GM23338 (cell line): ENCODE measurements around the gene RSU1. TPM values are rescaled to one million over a fixed set of nuclear protein-coding genes. Genes with fewer than 3 reads are reported as not detected.

Experiments used
- ATAC-seq: fragments of 200-7000 bp; cut with Tn5 transposase; 3 replicates; pipeline ENCODE4 v1.9.1; 2020
- DNase-seq: peaks from one replicate; pipeline ENCODE4 v3.0.0-alpha.2; 2015; ENCODE audit warnings: low spot score
- H2AFZ ChIP-seq: fragments of 200-600 bp; sonication (generic); 2 replicates; pipeline ENCODE4 v1.8.0; 2016; ENCODE audit warnings: antibody characterized with exemption, mild to moderate bottlenecking, moderate library complexity
- H3F3A ChIP-seq: fragments of 200-600 bp; sonication (generic); replicated peaks from 2 replicates; pipeline ENCODE4 v1.8.0; 2017; ENCODE audit warnings: antibody characterized with exemption, mixed run types, low read depth
- H3K27ac ChIP-seq: fragments of 200-600 bp; sonication (generic); 2 replicates; pipeline ENCODE4 v1.6.1; 2016; ENCODE audit warnings: low read depth
- H3K27me3 ChIP-seq: fragments of 200-600 bp; sonication (generic); 2 replicates; pipeline ENCODE4 v1.8.0; 2016; ENCODE audit warnings: mild to moderate bottlenecking, mixed run types, moderate library complexity; ENCODE audit not compliant: insufficient read depth
- H3K36me3 ChIP-seq: fragments of 200-600 bp; sonication (generic); 2 replicates; pipeline ENCODE4 v1.8.0; 2016; ENCODE audit warnings: mild to moderate bottlenecking; ENCODE audit not compliant: insufficient read depth
- H3K4me1 ChIP-seq: fragments of 200-600 bp; sonication (generic); 2 replicates; pipeline ENCODE4 v1.8.0; 2016; ENCODE audit warnings: mild to moderate bottlenecking, moderate library complexity; ENCODE audit not compliant: insufficient read depth
- H3K4me2 ChIP-seq: fragments of 200-600 bp; sonication (generic); 2 replicates; pipeline ENCODE4 v1.7.1; 2017; ENCODE audit warnings: mixed run types
- H3K4me3 ChIP-seq: fragments of 200-600 bp; sonication (generic); 2 replicates; pipeline ENCODE4 v1.6.1; 2016; ENCODE audit warnings: mixed run types
- H3K79me2 ChIP-seq: fragments of 200-600 bp; sonication (generic); replicated peaks from 2 replicates; pipeline ENCODE4 v1.8.0; 2017; ENCODE audit warnings: mild to moderate bottlenecking; ENCODE audit not compliant: insufficient read depth
- H3K9me2 ChIP-seq: fragments of 200-600 bp; sonication (generic); 2 replicates; pipeline ENCODE4 v1.8.0; 2017; ENCODE audit not compliant: insufficient read depth
- H4K20me1 ChIP-seq: fragments of 200-600 bp; sonication (generic); replicated peaks from 2 replicates; pipeline ENCODE4 v1.8.0; 2017; ENCODE audit warnings: mild to moderate bottlenecking; ENCODE audit not compliant: insufficient read depth
- H3K27ac Mint-ChIP-seq: 2 replicates; pipeline ENCODE4 v1.8.0; 2020; ENCODE audit warnings: inconsistent platforms, mild to moderate bottlenecking, moderate library complexity, mixed read lengths
- H3K27me3 Mint-ChIP-seq: 3 replicates; pipeline ENCODE4 v1.8.0; 2022; ENCODE audit warnings: low read depth, mild to moderate bottlenecking, moderate library complexity, mixed read lengths, inconsistent platforms; ENCODE audit not compliant: insufficient read depth, poor library complexity
- H3K36me3 Mint-ChIP-seq: 3 replicates; pipeline ENCODE4 v1.8.0; 2021; ENCODE audit warnings: low read depth, mild to moderate bottlenecking, inconsistent platforms, moderate library complexity, mixed read lengths
- H3K4me1 Mint-ChIP-seq: 3 replicates; pipeline ENCODE4 v1.8.0; 2020; ENCODE audit warnings: mild to moderate bottlenecking, inconsistent platforms, mixed read lengths
- H3K4me3 Mint-ChIP-seq: 3 replicates; pipeline ENCODE4 v1.8.0; 2021; ENCODE audit warnings: moderate library complexity, mild to moderate bottlenecking, inconsistent platforms, mixed read lengths
- H3K9me3 Mint-ChIP-seq: 3 replicates; pipeline ENCODE4 v1.8.0; 2020; ENCODE audit warnings: moderate library complexity, mild to moderate bottlenecking, inconsistent platforms, mixed read lengths
- CREB1 ChIP-seq: fragments of 250-450 bp; sonication (Bioruptor Pico); IDR thresholded peaks from 2 replicates; pipeline ENCODE4 v1.5.0; 2020; ENCODE audit warnings: low read depth, mild to moderate bottlenecking, moderate library complexity
- ETS1 ChIP-seq: IDR thresholded peaks from 2 replicates; pipeline ENCODE4 v1.6.1; 2016; ENCODE audit warnings: antibody characterized with exemption
- EZH2 ChIP-seq: fragments of 200-600 bp; sonication (generic); IDR thresholded peaks from one replicate; pipeline ENCODE4 v1.8.0; 2017; ENCODE audit warnings: antibody characterized with exemption, mild to moderate bottlenecking, low read depth; ENCODE audit not compliant: unreplicated experiment
- EZH2phosphoT487 ChIP-seq: fragments of 200-600 bp; sonication (generic); IDR thresholded peaks from one replicate; pipeline ENCODE4 v1.8.1; 2018; ENCODE audit warnings: antibody characterized with exemption; ENCODE audit not compliant: unreplicated experiment
- NANOG ChIP-seq: IDR thresholded peaks from 2 replicates; pipeline ENCODE4 v1.6.1; 2016; ENCODE audit warnings: antibody characterized with exemption, borderline replicate concordance
- POLR2AphosphoS5 ChIP-seq: IDR thresholded peaks from 2 replicates; pipeline ENCODE4 v1.6.1; 2016; ENCODE audit warnings: antibody characterized with exemption, low read depth
- REST ChIP-seq: IDR thresholded peaks from one replicate; pipeline ENCODE4 v1.6.1; 2018; ENCODE audit warnings: antibody characterized with exemption; ENCODE audit not compliant: unreplicated experiment
- STAT1 ChIP-seq: IDR thresholded peaks from one replicate; pipeline ENCODE4 v1.6.1; 2016; ENCODE audit warnings: antibody characterized with exemption; ENCODE audit not compliant: unreplicated experiment
- ZNF114 ChIP-seq: fragments of 250-450 bp; sonication (Bioruptor Pico); IDR thresholded peaks from 2 replicates; pipeline ENCODE4 v1.5.0; 2020; ENCODE audit warnings: mild to moderate bottlenecking, moderate library complexity
- ZNF331 ChIP-seq: fragments of 250-450 bp; sonication (Bioruptor Pico); IDR thresholded peaks from 2 replicates; pipeline ENCODE4 v1.5.0; 2020; ENCODE audit warnings: low read depth, mild to moderate bottlenecking, moderate library complexity
- ZNF462 ChIP-seq: fragments of 250-450 bp; sonication (Bioruptor Pico); IDR thresholded peaks from 2 replicates; pipeline ENCODE4 v1.5.0; 2020; ENCODE audit warnings: mild to moderate bottlenecking, moderate library complexity
- polyA plus RNA-seq: library from polyadenylated mRNA; unstranded; fragments of >200 nt; fragmentation: Nextera tagmentation; extraction: Ambion mirVana; gene quantifications from 2 replicates; pipeline ENCODE4 v1.2.1, GENCODE V29; 2016
- total RNA-seq: library from RNA; depleted of rRNA; stranded (reverse); fragments of >200 nt; shearing (Covaris generic); gene quantifications from 2 replicates; pipeline ENCODE4 v1.2.3, GENCODE V29; 2014

RSU1 gene
- total and polyA plus RNA-seq, 2 experiments from 2014 or later = 62.7 to 96.2 TPM

- no peaks in the 10 kb centered on the region for H3K27me3 Mint-ChIP-seq
- H3K27me3 ChIP-seq = no peaks in the 10 kb centered on the region
- H3K27ac Mint-ChIP-seq = no peak overlapping the region
- no peak overlapping the region for H2AFZ ChIP-seq
- no peaks in the 10 kb centered on the region for H3K4me1 ChIP-seq
- H3K36me3 ChIP-seq = no peaks in the 10 kb centered on the region
- H3K9me3 Mint-ChIP-seq = no peaks in the 10 kb centered on the region
- no peaks in the 10 kb centered on the region for H3F3A ChIP-seq
- no peaks in the 10 kb centered on the region for H3K9me2 ChIP-seq
- no peak overlapping the region for H3K4me3 Mint-ChIP-seq
- no peaks in the 10 kb centered on the region; the same call in 1 of the 2 replicates for H4K20me1 ChIP-seq
- DNase-seq (no peak), ATAC-seq (no peak)
- no peaks in the 10 kb centered on the region for H3K36me3 Mint-ChIP-seq
- TF ChIP-seq ZNF462 (CRISPR knock-in tag) (no peak), ZNF331 (CRISPR knock-in tag) (no peak), CREB1 (CRISPR knock-in tag) (no peak), ZNF114 (CRISPR knock-in tag) (no peak), STAT1 (no peak), NANOG (no peak), ETS1 (no peak), REST (no peak), EZH2phosphoT487 (no peak), POLR2AphosphoS5 (no peak), EZH2 (no peak)
- no peak overlapping the region for H3K27ac ChIP-seq
- H3K79me2 ChIP-seq = no peaks in the 10 kb centered on the region
- H3K4me3 ChIP-seq = no peak overlapping the region
- H3K4me1 Mint-ChIP-seq = no peaks in the 10 kb centered on the region
- no peak overlapping the region for H3K4me2 ChIP-seq
These were observed 154.3 kb downstream of the RSU1 start for GRCh38 chr10:16662923-16663322.
